Smooth muscle cell of the pulmonary artery (primary cell): Measurements from ENCODE around the gene TMEM203. TPM values are rescaled to one million over a fixed set of nuclear protein-coding genes. Genes with fewer than 3 reads are reported as not detected.

Experiments
- total RNA-seq: library from RNA; depleted of rRNA; stranded (reverse); fragments of >200 nt; gene quantifications from 2 replicates; pipeline ENCODE4 v1.2.3, GENCODE V29; 2014

The TMEM203 gene
- total RNA-seq: 36.8 and 39.2 TPM in 2 replicates

GRCh38 chr9:137205126-137206069 lies at the start of gene TMEM203, which contains the start of gene NDOR1:
TMEM203 (minus strand) TSS chr9:137205648; CDS start chr9:137205414, 234 bp downstream.
NDOR1 (plus strand) TSS chr9:137205700; CDS start chr9:137205778, 78 bp downstream.

GRCh38 chr9:137254624-137255447 lies 49.4 kb upstream of the TMEM203 start, which contains the start of gene NELFB:
NELFB (plus strand) TSS chr9:137255327.

GRCh38 chr9:137251194-137251461 lies 45.7 kb upstream of the TMEM203 start, which contains the start of gene STPG3:
STPG3 (plus strand) TSS chr9:137251286; CDS start chr9:137251287, 1 bp downstream.

GRCh38 chr9:137240841-137241489 lies 35.5 kb upstream of the TMEM203 start, which contains the start of gene TUBB4B:
TUBB4B (plus strand) TSS chr9:137241287; CDS start chr9:137241361, 74 bp downstream.

GRCh38 chr9:137230705-137231371 lies 25.4 kb upstream of the TMEM203 start, which contains the start of gene SLC34A3:
SLC34A3 (plus strand) TSS chr9:137230901; CDS start chr9:137231703, 802 bp downstream.

GRCh38 chr9:137227054-137227852 lies 21.8 kb upstream of the TMEM203 start, which contains the start of gene RNF224:
RNF224 (plus strand) TSS chr9:137227502; CDS start chr9:137228336, 834 bp downstream.

GRCh38 chr9:137224830-137225694 lies 19.6 kb upstream of the TMEM203 start, which contains the start of gene CYSRT1:
CYSRT1 (plus strand) TSS chr9:137225174; CDS start chr9:137225622, 448 bp downstream.

GRCh38 chr9:137222190-137223077 lies 17.0 kb upstream of the TMEM203 start, which contains the start of gene RNF208:
RNF208 (minus strand) TSS chr9:137222240; CDS start chr9:137221212, 1,028 bp downstream.

GRCh38 chr9:137200311-137201204 lies 4.9 kb downstream of the TMEM203 start, which contains the start of gene TPRN:
TPRN (minus strand) TSS chr9:137200741; CDS start chr9:137200711, 30 bp downstream.

GRCh38 chr9:137188490-137189296 lies 16.8 kb downstream of the TMEM203 start, which contains the start of the genes ANAPC2 and SSNA1:
ANAPC2 (minus strand) TSS chr9:137188560; CDS start chr9:137188532, 28 bp downstream.
SSNA1 (plus strand) TSS chr9:137188676; CDS start chr9:137188727, 51 bp downstream.

GRCh38 chr9:137169896-137170358 lies 35.5 kb downstream of the TMEM203 start, which contains the start of gene LRRC26:
LRRC26 (minus strand) TSS chr9:137170051; CDS start chr9:137169943, 108 bp downstream.

Other genes starting within 250 kb of the TMEM203 start
- gene PTGDS, start 228.1 kb downstream of the TMEM203 start, total RNA-seq: 11.1 and 66.1 TPM in 2 replicates
- gene LCNL1, start 222.7 kb downstream of the TMEM203 start, total RNA-seq: 0.50 and 1.1 TPM in 2 replicates
- 8.0 and 11.2 TPM in 2 replicates for gene PAXX, start 213.2 kb downstream of the TMEM203 start, total RNA-seq
- 2.0 and 2.9 TPM in 2 replicates for gene CLIC3, start 209.1 kb downstream of the TMEM203 start, total RNA-seq
- 81.1 and 129 TPM in 2 replicates for gene ABCA2, start 177.4 kb downstream of the TMEM203 start, total RNA-seq
- gene FUT7, start 173.6 kb downstream of the TMEM203 start, total RNA-seq: not detected in 2 replicates
- 21.6 and 66.1 TPM in 2 replicates for gene NPDC1, start 159.5 kb downstream of the TMEM203 start, total RNA-seq
- gene ENTPD2, start 151.6 kb downstream of the TMEM203 start, total RNA-seq: not detected in 2 replicates
- gene SAPCD2, start 135.1 kb downstream of the TMEM203 start, total RNA-seq: 2.7 and 3.7 TPM in 2 replicates
- 20.3 and 38.3 TPM in 2 replicates for gene UAP1L1, start 128.1 kb downstream of the TMEM203 start, total RNA-seq
- 153 and 203 TPM in 2 replicates for gene MAN1B1, start 118.7 kb downstream of the TMEM203 start, total RNA-seq
- gene DPP7, start 90.9 kb downstream of the TMEM203 start, total RNA-seq: 82.9 and 145 TPM in 2 replicates
- 0.10 TPM in 1 of 2 replicates, not detected in the other for gene GRIN1, start 66.5 kb downstream of the TMEM203 start, total RNA-seq
- gene LRRC26, start 35.6 kb downstream of the TMEM203 start, total RNA-seq: not detected in 2 replicates
- not detected in 2 replicates for gene TMEM210, start 33.6 kb downstream of the TMEM203 start, total RNA-seq
- gene ANAPC2, start 17.1 kb downstream of the TMEM203 start, total RNA-seq: 24.6 and 33.7 TPM in 2 replicates
- 42.6 and 53.3 TPM in 2 replicates for gene SSNA1, start 17.0 kb downstream of the TMEM203 start, total RNA-seq
- 6.1 and 9.5 TPM in 2 replicates for gene TPRN, start 4.9 kb downstream of the TMEM203 start, total RNA-seq
- 4.5 and 6.3 TPM in 2 replicates for gene NDOR1, start 52 bp upstream of the TMEM203 start, total RNA-seq
- 1.2 and 2.8 TPM in 2 replicates for gene RNF208, start 16.6 kb upstream of the TMEM203 start, total RNA-seq
- gene CYSRT1, start 19.5 kb upstream of the TMEM203 start, total RNA-seq: 0.33 and 0.66 TPM in 2 replicates
- 0.07 TPM in 1 of 2 replicates, not detected in the other for gene RNF224, start 21.9 kb upstream of the TMEM203 start, total RNA-seq
- not detected in 2 replicates for gene SLC34A3, start 25.3 kb upstream of the TMEM203 start, total RNA-seq
- gene TUBB4B, start 35.6 kb upstream of the TMEM203 start, total RNA-seq: 145 and 163 TPM in 2 replicates
- gene STPG3, start 45.6 kb upstream of the TMEM203 start, total RNA-seq: not detected in 2 replicates
- gene NELFB, start 49.7 kb upstream of the TMEM203 start, total RNA-seq: 59.5 and 64.4 TPM in 2 replicates
- gene TOR4A, start 72.1 kb upstream of the TMEM203 start, total RNA-seq: 19.7 and 47.4 TPM in 2 replicates
- gene NRARP, start 96.6 kb upstream of the TMEM203 start, total RNA-seq: 0.13 and 0.20 TPM in 2 replicates
- 11.5 and 14.7 TPM in 2 replicates for gene EXD3, start 217.5 kb upstream of the TMEM203 start, total RNA-seq
- gene NOXA1, start 217.7 kb upstream of the TMEM203 start, total RNA-seq: 0.36 and 0.46 TPM in 2 replicates
- gene ENTPD8, start 235.7 kb upstream of the TMEM203 start, total RNA-seq: not detected in 2 replicates